Neural progenitor cell (in vitro differentiated cells): ENCODE results near the gene CYFIP2. TPM values are rescaled to one million over a fixed set of nuclear protein-coding genes. Genes with fewer than 3 reads are reported as not detected.

Experiments used
- DNase-seq: peaks from one replicate; pipeline ENCODE4 v3.0.0-alpha.2; 2016; ENCODE audit warnings: low spot score
- H2AFZ ChIP-seq: fragments of 200-600 bp; sonication (generic); replicated peaks from 2 replicates; pipeline ENCODE4 v1.6.1; 2016; ENCODE audit warnings: antibody characterized with exemption
- H3F3A ChIP-seq: fragments of 200-600 bp; sonication (generic); 2 replicates; pipeline ENCODE4 v1.6.1; 2016; ENCODE audit warnings: antibody characterized with exemption, low read depth
- H3K27ac ChIP-seq: fragments of 200-600 bp; sonication (generic); 2 replicates; pipeline ENCODE4 v1.5.1; 2016; ENCODE audit warnings: mild to moderate bottlenecking
- H3K27me3 ChIP-seq: fragments of 200-600 bp; sonication (generic); 2 replicates; pipeline ENCODE4 v1.6.1; 2016; ENCODE audit warnings: mild to moderate bottlenecking, moderate library complexity
- H3K36me3 ChIP-seq: fragments of 200-600 bp; sonication (generic); 2 replicates; pipeline ENCODE4 v1.5.1; 2016
- H3K4me1 ChIP-seq: fragments of 200-600 bp; sonication (generic); 2 replicates; pipeline ENCODE4 v1.6.1; 2016; ENCODE audit warnings: mixed run types
- H3K4me2 ChIP-seq: fragments of 200-600 bp; sonication (generic); 2 replicates; pipeline ENCODE4 v1.6.1; 2016
- H3K4me3 ChIP-seq: fragments of 200-600 bp; sonication (generic); 2 replicates; pipeline ENCODE4 v1.5.1; 2016
- H3K79me2 ChIP-seq: fragments of 200-600 bp; sonication (generic); 2 replicates; pipeline ENCODE4 v1.6.1; 2016; ENCODE audit warnings: low read depth
- H3K9ac ChIP-seq: fragments of 200-600 bp; sonication (generic); 2 replicates; pipeline ENCODE4 v1.6.1; 2016
- H3K9me3 ChIP-seq: fragments of 200-600 bp; sonication (generic); 2 replicates; pipeline ENCODE4 v1.5.1; 2016; ENCODE audit warnings: low read depth
- H4K20me1 ChIP-seq: fragments of 200-600 bp; sonication (generic); 2 replicates; pipeline ENCODE4 v1.6.1; 2016; ENCODE audit warnings: low read depth
- H3K27ac Mint-ChIP-seq: 3 replicates; pipeline ENCODE4 v1.8.0; 2021; ENCODE audit warnings: mixed read lengths
- H3K27me3 Mint-ChIP-seq: 2 replicates; pipeline ENCODE4 v1.8.0; 2022; ENCODE audit warnings: low read depth, mild to moderate bottlenecking, inconsistent platforms, moderate library complexity, mixed read lengths; ENCODE audit not compliant: insufficient read depth
- H3K36me3 Mint-ChIP-seq: 3 replicates; pipeline ENCODE4 v1.8.0; 2021; ENCODE audit warnings: mixed read lengths
- H3K4me1 Mint-ChIP-seq: 3 replicates; pipeline ENCODE4 v1.8.0; 2021; ENCODE audit warnings: mixed read lengths
- H3K4me3 Mint-ChIP-seq: 3 replicates; pipeline ENCODE4 v1.8.0; 2021; ENCODE audit warnings: mild to moderate bottlenecking, moderate library complexity, mixed read lengths
- H3K9me3 Mint-ChIP-seq: 3 replicates; pipeline ENCODE4 v1.8.0; 2020; ENCODE audit warnings: mixed read lengths
- EZH2 ChIP-seq: fragments of 200-600 bp; sonication (generic); IDR thresholded peaks from 2 replicates; pipeline ENCODE4 v1.6.1; 2017; ENCODE audit warnings: antibody characterized with exemption, mild to moderate bottlenecking, moderate library complexity
- EZH2phosphoT487 ChIP-seq: fragments of 200-600 bp; sonication (generic); IDR thresholded peaks from 2 replicates; pipeline ENCODE4 v1.6.1; 2017; ENCODE audit warnings: antibody characterized with exemption
- total RNA-seq: library from RNA; depleted of rRNA; stranded (reverse); fragments of >200 nt; gene quantifications from 2 replicates; pipeline ENCODE4 v1.2.3, GENCODE V29; 2015; ENCODE audit warnings: low replicate concordance
- TF ChIP-seq, protein P1 (sequence below): fragments of 200-600 bp; sonication (generic); IDR thresholded peaks from 2 replicates; pipeline ENCODE4 v1.5.1; 2017; ENCODE audit warnings: antibody characterized with exemption, mild to moderate bottlenecking

CYFIP2 gene
- total RNA-seq, 1 donor from 2014 or later = 70.2 TPM

GRCh38 chr5:157278319-157279037 lies 12.6 kb downstream of the CYFIP2 start:
- Mint-ChIP-seq H3K36me3 (peaks cover 2% of the 10 kb centered on the region), H3K27ac (no peak overlapping the region), H3K4me3 (no peak overlapping the region), H3K4me1 (peaks cover 3% of the 10 kb centered on the region), H3K9me3 (no peaks in the 10 kb centered on the region), H3K27me3 (no peaks in the 10 kb centered on the region)
- no peaks in the 10 kb centered on the region for H3K36me3 ChIP-seq
- H4K20me1 ChIP-seq = peaks cover 22% of the 10 kb centered on the region
- peaks cover 80% of the 10 kb centered on the region for H3K79me2 ChIP-seq
- no peak for TF ChIP-seq EZH2
- TF ChIP-seq, protein P1, sequence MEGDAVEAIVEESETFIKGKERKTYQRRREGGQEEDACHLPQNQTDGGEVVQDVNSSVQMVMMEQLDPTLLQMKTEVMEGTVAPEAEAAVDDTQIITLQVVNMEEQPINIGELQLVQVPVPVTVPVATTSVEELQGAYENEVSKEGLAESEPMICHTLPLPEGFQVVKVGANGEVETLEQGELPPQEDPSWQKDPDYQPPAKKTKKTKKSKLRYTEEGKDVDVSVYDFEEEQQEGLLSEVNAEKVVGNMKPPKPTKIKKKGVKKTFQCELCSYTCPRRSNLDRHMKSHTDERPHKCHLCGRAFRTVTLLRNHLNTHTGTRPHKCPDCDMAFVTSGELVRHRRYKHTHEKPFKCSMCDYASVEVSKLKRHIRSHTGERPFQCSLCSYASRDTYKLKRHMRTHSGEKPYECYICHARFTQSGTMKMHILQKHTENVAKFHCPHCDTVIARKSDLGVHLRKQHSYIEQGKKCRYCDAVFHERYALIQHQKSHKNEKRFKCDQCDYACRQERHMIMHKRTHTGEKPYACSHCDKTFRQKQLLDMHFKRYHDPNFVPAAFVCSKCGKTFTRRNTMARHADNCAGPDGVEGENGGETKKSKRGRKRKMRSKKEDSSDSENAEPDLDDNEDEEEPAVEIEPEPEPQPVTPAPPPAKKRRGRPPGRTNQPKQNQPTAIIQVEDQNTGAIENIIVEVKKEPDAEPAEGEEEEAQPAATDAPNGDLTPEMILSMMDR = no peak
- TF ChIP-seq EZH2phosphoT487 = no peak
- no peak overlapping the region for H3K4me3 ChIP-seq
- no peaks in the 10 kb centered on the region for H3K27me3 ChIP-seq
- no peak overlapping the region for H3K9ac ChIP-seq
- no peaks in the 10 kb centered on the region for H3F3A ChIP-seq
- no peak overlapping the region for H3K27ac ChIP-seq
- H2AFZ ChIP-seq = no peak overlapping the region
- H3K4me1 ChIP-seq = no peaks in the 10 kb centered on the region
- no peaks in the 10 kb centered on the region for H3K9me3 ChIP-seq
- H3K4me2 ChIP-seq = no peak overlapping the region
- no peak for DNase-seq

GRCh38 chr5:157279605-157280239 lies 13.8 kb downstream of the CYFIP2 start:
- H3K4me1 ChIP-seq = no peaks in the 10 kb centered on the region
- no peak overlapping the region for H3K4me2 ChIP-seq
- no peak overlapping the region for H3K4me3 ChIP-seq
- Mint-ChIP-seq H3K9me3 (no peaks in the 10 kb centered on the region), H3K4me1 (peaks cover 4% of the 10 kb centered on the region), H3K27me3 (no peaks in the 10 kb centered on the region), H3K36me3 (peaks cover 2% of the 10 kb centered on the region), H3K4me3 (no peak overlapping the region), H3K27ac (no peak overlapping the region)
- TF ChIP-seq EZH2 (no peak), EZH2phosphoT487 (no peak)
- TF ChIP-seq, protein P1 = no peak
- no peak overlapping the region for H3K9ac ChIP-seq
- no peaks in the 10 kb centered on the region for H3K27me3 ChIP-seq
- peaks cover 80% of the 10 kb centered on the region for H3K79me2 ChIP-seq
- H4K20me1 ChIP-seq = peaks cover 17% of the 10 kb centered on the region
- no peaks in the 10 kb centered on the region for H3K9me3 ChIP-seq
- no peak overlapping the region for H3K27ac ChIP-seq
- H3F3A ChIP-seq = no peaks in the 10 kb centered on the region
- H2AFZ ChIP-seq = no peak overlapping the region
- no peaks in the 10 kb centered on the region for H3K36me3 ChIP-seq
- no peak for DNase-seq

DNA sequence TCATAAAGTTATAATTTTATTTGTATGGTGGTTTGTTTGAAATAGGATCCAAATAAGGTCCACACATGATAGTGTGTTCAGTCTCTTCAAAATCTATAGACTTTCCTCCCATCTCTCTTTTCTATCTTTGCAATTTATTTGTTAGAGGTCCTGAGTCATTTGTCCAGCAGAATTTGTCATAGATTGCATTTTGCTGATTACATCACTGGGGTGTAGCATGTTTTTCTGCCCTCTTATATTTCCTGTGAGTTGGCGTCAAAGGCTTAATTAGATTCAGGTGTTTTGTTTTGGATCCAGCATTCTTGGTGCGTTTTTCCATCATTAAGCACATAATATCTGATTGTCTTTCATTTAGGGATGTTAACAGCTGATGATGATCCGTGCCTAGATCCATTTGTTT lies 15.0 kb downstream of the CYFIP2 start:
- Histone ChIP-seq H3K4me2 (no peak overlapping the region), H3K9me3 (no peaks in the 10 kb centered on the region), H3K79me2 (peaks cover 69% of the 10 kb centered on the region), H3K27me3 (no peaks in the 10 kb centered on the region), H3K27ac (no peak overlapping the region), H3K9ac (no peak overlapping the region), H3K4me1 (no peaks in the 10 kb centered on the region), H2AFZ (no peak overlapping the region), H3K36me3 (no peaks in the 10 kb centered on the region), H4K20me1 (peaks cover 17% of the 10 kb centered on the region), H3F3A (no peaks in the 10 kb centered on the region), H3K4me3 (no peak overlapping the region)
- Mint-ChIP-seq H3K9me3 (no peaks in the 10 kb centered on the region), H3K4me3 (no peak overlapping the region), H3K27ac (no peak overlapping the region), H3K4me1 (peaks cover 9% of the 10 kb centered on the region), H3K27me3 (no peaks in the 10 kb centered on the region), H3K36me3 (peaks cover 2% of the 10 kb centered on the region)
- no peak for TF ChIP-seq EZH2phosphoT487
- no peak for TF ChIP-seq EZH2
- TF ChIP-seq, protein P1 = no peak
- DNase-seq = no peak
